GM23338 (cell line): ENCODE measurements around the gene RMND1. TPM values are rescaled to one million over a fixed set of nuclear protein-coding genes. Genes with fewer than 3 reads are reported as not detected.

Source experiments
- ATAC-seq: fragments of 200-7000 bp; cut with Tn5 transposase; 3 replicates; pipeline ENCODE4 v1.9.1; 2020
- DNase-seq: peaks from one replicate; pipeline ENCODE4 v3.0.0-alpha.2; 2015; ENCODE audit warnings: low spot score
- H2AFZ ChIP-seq: fragments of 200-600 bp; sonication (generic); 2 replicates; pipeline ENCODE4 v1.8.0; 2016; ENCODE audit warnings: antibody characterized with exemption, mild to moderate bottlenecking, moderate library complexity
- H3F3A ChIP-seq: fragments of 200-600 bp; sonication (generic); replicated peaks from 2 replicates; pipeline ENCODE4 v1.8.0; 2017; ENCODE audit warnings: antibody characterized with exemption, mixed run types, low read depth
- H3K27ac ChIP-seq: fragments of 200-600 bp; sonication (generic); 2 replicates; pipeline ENCODE4 v1.6.1; 2016; ENCODE audit warnings: low read depth
- H3K27me3 ChIP-seq: fragments of 200-600 bp; sonication (generic); 2 replicates; pipeline ENCODE4 v1.8.0; 2016; ENCODE audit warnings: mild to moderate bottlenecking, mixed run types, moderate library complexity; ENCODE audit not compliant: insufficient read depth
- H3K36me3 ChIP-seq: fragments of 200-600 bp; sonication (generic); 2 replicates; pipeline ENCODE4 v1.8.0; 2016; ENCODE audit warnings: mild to moderate bottlenecking; ENCODE audit not compliant: insufficient read depth
- H3K4me1 ChIP-seq: fragments of 200-600 bp; sonication (generic); 2 replicates; pipeline ENCODE4 v1.8.0; 2016; ENCODE audit warnings: mild to moderate bottlenecking, moderate library complexity; ENCODE audit not compliant: insufficient read depth
- H3K4me2 ChIP-seq: fragments of 200-600 bp; sonication (generic); 2 replicates; pipeline ENCODE4 v1.7.1; 2017; ENCODE audit warnings: mixed run types
- H3K4me3 ChIP-seq: fragments of 200-600 bp; sonication (generic); 2 replicates; pipeline ENCODE4 v1.6.1; 2016; ENCODE audit warnings: mixed run types
- H3K79me2 ChIP-seq: fragments of 200-600 bp; sonication (generic); replicated peaks from 2 replicates; pipeline ENCODE4 v1.8.0; 2017; ENCODE audit warnings: mild to moderate bottlenecking; ENCODE audit not compliant: insufficient read depth
- H3K9me2 ChIP-seq: fragments of 200-600 bp; sonication (generic); 2 replicates; pipeline ENCODE4 v1.8.0; 2017; ENCODE audit not compliant: insufficient read depth
- H4K20me1 ChIP-seq: fragments of 200-600 bp; sonication (generic); replicated peaks from 2 replicates; pipeline ENCODE4 v1.8.0; 2017; ENCODE audit warnings: mild to moderate bottlenecking; ENCODE audit not compliant: insufficient read depth
- H3K27ac Mint-ChIP-seq: 2 replicates; pipeline ENCODE4 v1.8.0; 2020; ENCODE audit warnings: inconsistent platforms, mild to moderate bottlenecking, moderate library complexity, mixed read lengths
- H3K27me3 Mint-ChIP-seq: 3 replicates; pipeline ENCODE4 v1.8.0; 2022; ENCODE audit warnings: low read depth, mild to moderate bottlenecking, moderate library complexity, mixed read lengths, inconsistent platforms; ENCODE audit not compliant: insufficient read depth, poor library complexity
- H3K36me3 Mint-ChIP-seq: 3 replicates; pipeline ENCODE4 v1.8.0; 2021; ENCODE audit warnings: low read depth, mild to moderate bottlenecking, inconsistent platforms, moderate library complexity, mixed read lengths
- H3K4me1 Mint-ChIP-seq: 3 replicates; pipeline ENCODE4 v1.8.0; 2020; ENCODE audit warnings: mild to moderate bottlenecking, inconsistent platforms, mixed read lengths
- H3K4me3 Mint-ChIP-seq: 3 replicates; pipeline ENCODE4 v1.8.0; 2021; ENCODE audit warnings: moderate library complexity, mild to moderate bottlenecking, inconsistent platforms, mixed read lengths
- H3K9me3 Mint-ChIP-seq: 3 replicates; pipeline ENCODE4 v1.8.0; 2020; ENCODE audit warnings: moderate library complexity, mild to moderate bottlenecking, inconsistent platforms, mixed read lengths
- CREB1 ChIP-seq: fragments of 250-450 bp; sonication (Bioruptor Pico); IDR thresholded peaks from 2 replicates; pipeline ENCODE4 v1.5.0; 2020; ENCODE audit warnings: low read depth, mild to moderate bottlenecking, moderate library complexity
- CTCF ChIP-seq, 2 experiments: fragments of 200-600 bp in 1 of 2; sonication (generic) in 1 of 2; conservative IDR thresholded peaks; 2 replicates each; pipeline versions ENCODE4 v1.5.1 to v1.6.1; 2016 to 2017; ENCODE audit warnings: antibody characterized with exemption in 2 of 2, low read depth in 2 of 2, mild to moderate bottlenecking in 2 of 2, moderate library complexity in 1 of 2
- ETS1 ChIP-seq: IDR thresholded peaks from 2 replicates; pipeline ENCODE4 v1.6.1; 2016; ENCODE audit warnings: antibody characterized with exemption
- EZH2 ChIP-seq: fragments of 200-600 bp; sonication (generic); IDR thresholded peaks from one replicate; pipeline ENCODE4 v1.8.0; 2017; ENCODE audit warnings: antibody characterized with exemption, mild to moderate bottlenecking, low read depth; ENCODE audit not compliant: unreplicated experiment
- EZH2phosphoT487 ChIP-seq: fragments of 200-600 bp; sonication (generic); IDR thresholded peaks from one replicate; pipeline ENCODE4 v1.8.1; 2018; ENCODE audit warnings: antibody characterized with exemption; ENCODE audit not compliant: unreplicated experiment
- JUNB ChIP-seq: IDR thresholded peaks from one replicate; pipeline ENCODE4 v1.6.1; 2016; ENCODE audit warnings: antibody characterized with exemption; ENCODE audit not compliant: unreplicated experiment
- NANOG ChIP-seq: IDR thresholded peaks from 2 replicates; pipeline ENCODE4 v1.6.1; 2016; ENCODE audit warnings: antibody characterized with exemption, borderline replicate concordance
- POLR2AphosphoS5 ChIP-seq: IDR thresholded peaks from 2 replicates; pipeline ENCODE4 v1.6.1; 2016; ENCODE audit warnings: antibody characterized with exemption, low read depth
- STAT1 ChIP-seq: IDR thresholded peaks from one replicate; pipeline ENCODE4 v1.6.1; 2016; ENCODE audit warnings: antibody characterized with exemption; ENCODE audit not compliant: unreplicated experiment
- ZNF114 ChIP-seq: fragments of 250-450 bp; sonication (Bioruptor Pico); IDR thresholded peaks from 2 replicates; pipeline ENCODE4 v1.5.0; 2020; ENCODE audit warnings: mild to moderate bottlenecking, moderate library complexity
- ZNF331 ChIP-seq: fragments of 250-450 bp; sonication (Bioruptor Pico); IDR thresholded peaks from 2 replicates; pipeline ENCODE4 v1.5.0; 2020; ENCODE audit warnings: low read depth, mild to moderate bottlenecking, moderate library complexity
- ZNF462 ChIP-seq: fragments of 250-450 bp; sonication (Bioruptor Pico); IDR thresholded peaks from 2 replicates; pipeline ENCODE4 v1.5.0; 2020; ENCODE audit warnings: mild to moderate bottlenecking, moderate library complexity
- polyA plus RNA-seq: library from polyadenylated mRNA; unstranded; fragments of >200 nt; fragmentation: Nextera tagmentation; extraction: Ambion mirVana; gene quantifications from 2 replicates; pipeline ENCODE4 v1.2.1, GENCODE V29; 2016
- total RNA-seq: library from RNA; depleted of rRNA; stranded (reverse); fragments of >200 nt; shearing (Covaris generic); gene quantifications from 2 replicates; pipeline ENCODE4 v1.2.3, GENCODE V29; 2014
- TF ChIP-seq, protein P1 (sequence below): IDR thresholded peaks from one replicate; pipeline ENCODE4 v1.6.1; 2018; ENCODE audit warnings: antibody characterized with exemption; ENCODE audit not compliant: unreplicated experiment

Gene RMND1
- total and polyA plus RNA-seq, 2 experiments from 2014 or later, result 27.5 to 34.4 TPM

DNA sequence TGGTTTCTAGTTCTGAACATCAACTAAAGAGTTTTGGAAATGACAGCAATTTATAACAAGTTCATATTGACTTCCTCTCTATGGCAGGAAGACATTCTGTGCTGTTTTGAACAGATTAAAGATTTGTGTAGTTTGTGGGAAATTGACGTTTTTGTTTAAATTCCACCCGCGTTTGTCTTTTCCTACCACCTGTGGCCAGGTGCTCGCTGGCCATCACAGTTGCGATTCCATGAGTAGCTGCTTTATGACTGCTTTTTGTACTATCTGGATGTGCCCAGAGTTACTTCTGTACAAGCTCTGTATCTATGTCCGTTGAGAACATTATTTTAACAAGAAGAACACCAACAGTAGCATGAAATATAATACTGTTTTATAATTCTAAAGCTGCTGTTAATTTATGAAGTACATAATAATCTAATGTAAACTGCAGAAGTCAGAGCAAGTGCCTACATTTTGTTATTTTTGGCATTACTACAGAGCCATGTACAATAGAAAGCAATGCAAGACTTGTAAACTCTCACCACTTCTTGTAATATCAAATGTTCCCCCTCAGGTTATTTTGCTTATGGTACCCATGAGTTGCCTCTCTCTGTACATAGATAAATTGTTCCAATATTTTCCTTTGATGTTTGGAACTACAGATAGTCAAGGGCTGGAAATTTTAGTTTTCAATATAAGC is 94.0 kb downstream of the RMND1 start:
- no peak for TF ChIP-seq ZNF114 (CRISPR knock-in tag)
- no peak for TF ChIP-seq ETS1
- no peak for TF ChIP-seq EZH2phosphoT487
- TF ChIP-seq, protein P1, sequence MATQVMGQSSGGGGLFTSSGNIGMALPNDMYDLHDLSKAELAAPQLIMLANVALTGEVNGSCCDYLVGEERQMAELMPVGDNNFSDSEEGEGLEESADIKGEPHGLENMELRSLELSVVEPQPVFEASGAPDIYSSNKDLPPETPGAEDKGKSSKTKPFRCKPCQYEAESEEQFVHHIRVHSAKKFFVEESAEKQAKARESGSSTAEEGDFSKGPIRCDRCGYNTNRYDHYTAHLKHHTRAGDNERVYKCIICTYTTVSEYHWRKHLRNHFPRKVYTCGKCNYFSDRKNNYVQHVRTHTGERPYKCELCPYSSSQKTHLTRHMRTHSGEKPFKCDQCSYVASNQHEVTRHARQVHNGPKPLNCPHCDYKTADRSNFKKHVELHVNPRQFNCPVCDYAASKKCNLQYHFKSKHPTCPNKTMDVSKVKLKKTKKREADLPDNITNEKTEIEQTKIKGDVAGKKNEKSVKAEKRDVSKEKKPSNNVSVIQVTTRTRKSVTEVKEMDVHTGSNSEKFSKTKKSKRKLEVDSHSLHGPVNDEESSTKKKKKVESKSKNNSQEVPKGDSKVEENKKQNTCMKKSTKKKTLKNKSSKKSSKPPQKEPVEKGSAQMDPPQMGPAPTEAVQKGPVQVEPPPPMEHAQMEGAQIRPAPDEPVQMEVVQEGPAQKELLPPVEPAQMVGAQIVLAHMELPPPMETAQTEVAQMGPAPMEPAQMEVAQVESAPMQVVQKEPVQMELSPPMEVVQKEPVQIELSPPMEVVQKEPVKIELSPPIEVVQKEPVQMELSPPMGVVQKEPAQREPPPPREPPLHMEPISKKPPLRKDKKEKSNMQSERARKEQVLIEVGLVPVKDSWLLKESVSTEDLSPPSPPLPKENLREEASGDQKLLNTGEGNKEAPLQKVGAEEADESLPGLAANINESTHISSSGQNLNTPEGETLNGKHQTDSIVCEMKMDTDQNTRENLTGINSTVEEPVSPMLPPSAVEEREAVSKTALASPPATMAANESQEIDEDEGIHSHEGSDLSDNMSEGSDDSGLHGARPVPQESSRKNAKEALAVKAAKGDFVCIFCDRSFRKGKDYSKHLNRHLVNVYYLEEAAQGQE, result no peak
- TF ChIP-seq NANOG, result no peak
- TF ChIP-seq JUNB, result no peak
- no peak for TF ChIP-seq POLR2AphosphoS5
- no peak for TF ChIP-seq ZNF462 (CRISPR knock-in tag)
- no peak for TF ChIP-seq CTCF (conservative IDR thresholded peaks at IDR 0.05; ENCODE audit: low read depth in 2 of 2)
- TF ChIP-seq CREB1, result no peak
- no peak for TF ChIP-seq EZH2
- TF ChIP-seq ZNF331 (CRISPR knock-in tag), result no peak
- TF ChIP-seq STAT1, result no peak
- Mint-ChIP-seq H3K36me3 (peaks cover 12% of the 10 kb centered on the region; the same call in 2 of the 3 replicates), H3K9me3 (no peaks in the 10 kb centered on the region), H3K27me3 (no peaks in the 10 kb centered on the region), H3K4me1 (0 out of 3 replicates have a peak, but pooled peaks cover under 1% of the 10 kb centered on the region), H3K27ac (no peak overlapping the region), H3K4me3 (no peak overlapping the region)
- no peaks in the 10 kb centered on the region for H3K27me3 ChIP-seq
- H3K9me2 ChIP-seq, result no peaks in the 10 kb centered on the region
- H3F3A ChIP-seq, result no peaks in the 10 kb centered on the region
- no peak for ATAC-seq
- H3K36me3 ChIP-seq, result no peaks in the 10 kb centered on the region
- H2AFZ ChIP-seq, result no peak overlapping the region
- H3K4me3 ChIP-seq, result no peak overlapping the region
- no peaks in the 10 kb centered on the region for H3K4me1 ChIP-seq
- no peak for DNase-seq
- no peak overlapping the region for H3K27ac ChIP-seq
- H3K79me2 ChIP-seq, result no peaks in the 10 kb centered on the region
- H3K4me2 ChIP-seq, result no peak overlapping the region
- 0 out of 2 replicates have a peak, but pooled peaks cover 3% of the 10 kb centered on the region for H4K20me1 ChIP-seq
